HL-60 (cell line): ENCODE results near the gene OPHN1.

ENCODE experiments used
- CTCF ChIP-seq: IDR thresholded peaks from one replicate; pipeline ENCODE4 v1.5.1; 2011; ENCODE audit warnings: low read length, control low read depth, inconsistent platforms; ENCODE audit not compliant: insufficient read depth
- GABPA ChIP-seq: IDR thresholded peaks from 2 replicates; pipeline ENCODE4 v1.6.1; 2012; ENCODE audit warnings: low read depth
- POLR2AphosphoS5 ChIP-seq: IDR thresholded peaks from 2 replicates; pipeline ENCODE4 v1.6.1; 2012; ENCODE audit warnings: low read depth
- REST ChIP-seq: IDR thresholded peaks from 2 replicates; pipeline ENCODE4 v1.6.1; 2012; ENCODE audit warnings: low read depth; ENCODE audit not compliant: insufficient replicate concordance

GRCh38 chrX:68355629-68355920 lies 77.7 kb downstream of the OPHN1 start:
- no peak for TF ChIP-seq CTCF
- TF ChIP-seq POLR2AphosphoS5, result no peak
- no peak for TF ChIP-seq GABPA
- TF ChIP-seq REST, result no peak
